Breast epithelium (tissue), 4 donors: Measurements from ENCODE around the gene TPH1. TPM values are rescaled to one million over a fixed set of nuclear protein-coding genes. Genes with fewer than 3 reads are reported as not detected.
A peak's percentile ranks its signal among the peaks of the same experiment; 100 is the strongest.

ENCODE experiments used
- DNase-seq, 2 donors: peaks; one replicate each; pipeline ENCODE4 v3.0.0-alpha.2; 2019; ENCODE audit warnings: low spot score in 2 of 2
- H3K27ac ChIP-seq, 2 donors: fragments of 200-600 bp; sonication (generic) in 1 of 2; one replicate each; pipeline ENCODE4 v1.5.1; 2016 to 2019; ENCODE audit warnings: mild to moderate bottlenecking in 1 of 2
- H3K27me3 ChIP-seq, 2 donors: fragments of 200-600 bp; sonication (generic) in 1 of 2; one replicate each; pipeline versions ENCODE4 v1.5.1 to v1.6.0; 2017 to 2019; ENCODE audit warnings: control low read depth in 1 of 2, mild to moderate bottlenecking in 1 of 2
- H3K36me3 ChIP-seq: fragments of 200-600 bp; one replicate; pipeline ENCODE4 v1.5.1; 2019
- H3K4me1 ChIP-seq, 2 donors: fragments of 200-600 bp; sonication (generic); one replicate each; pipeline ENCODE4 v1.5.1; 2016 to 2019; ENCODE audit warnings: control low read depth in 1 of 2
- H3K4me3 ChIP-seq, 3 donors: fragments of 200-600 bp; sonication (generic); 1 replicate in 2 of 3; 2 replicates in 1 of 3; pipeline ENCODE4 v1.5.1; 2016 to 2019; ENCODE audit warnings: mild to moderate bottlenecking in 3 of 3, moderate library complexity in 2 of 3
- H3K9me3 ChIP-seq, 2 donors: fragments of 200-600 bp; sonication (generic) in 1 of 2; one replicate each; pipeline ENCODE4 v1.5.1; 2016 to 2019; ENCODE audit warnings: control low read depth in 1 of 2
- POLR2A ChIP-seq: fragments of 450-650 bp; IDR thresholded peaks from one replicate; pipeline ENCODE4 v1.6.1; 2016; ENCODE audit warnings: antibody characterized with exemption, mild to moderate bottlenecking, moderate library complexity
- POLR2AphosphoS5 ChIP-seq, 3 donors: sonication (generic); formaldehyde crosslinking; IDR thresholded peaks; one replicate each; pipeline ENCODE4 v1.6.1; 2017; ENCODE audit warnings: antibody characterized with exemption in 3 of 3
- intact Hi-C: fragments of 100-400 bp; cut with DNase I; formaldehyde crosslinking; loops from one replicate; pipeline ENCODE4 v1.15.1; 2023; ENCODE audit warnings: low total_unique reads
- total RNA-seq, 3 donors: library from RNA; depleted of rRNA; stranded (reverse); fragments of >200 nt; gene quantifications; one replicate each; pipeline ENCODE4 v1.1.0, GENCODE V29; 2016
- TF ChIP-seq, protein P1 (sequence below), 3 donors: fragments of 450-650 bp; IDR thresholded peaks; one replicate each; pipeline ENCODE4 v1.5.1; 2016 to 2017; ENCODE audit warnings: antibody characterized with exemption in 3 of 3, mild to moderate bottlenecking in 3 of 3, moderate library complexity in 3 of 3

Gene TPH1
- total RNA-seq, 3 donors from 2014 or later, result 0.64 to 2.6 (median 1.2) TPM

DNA sequence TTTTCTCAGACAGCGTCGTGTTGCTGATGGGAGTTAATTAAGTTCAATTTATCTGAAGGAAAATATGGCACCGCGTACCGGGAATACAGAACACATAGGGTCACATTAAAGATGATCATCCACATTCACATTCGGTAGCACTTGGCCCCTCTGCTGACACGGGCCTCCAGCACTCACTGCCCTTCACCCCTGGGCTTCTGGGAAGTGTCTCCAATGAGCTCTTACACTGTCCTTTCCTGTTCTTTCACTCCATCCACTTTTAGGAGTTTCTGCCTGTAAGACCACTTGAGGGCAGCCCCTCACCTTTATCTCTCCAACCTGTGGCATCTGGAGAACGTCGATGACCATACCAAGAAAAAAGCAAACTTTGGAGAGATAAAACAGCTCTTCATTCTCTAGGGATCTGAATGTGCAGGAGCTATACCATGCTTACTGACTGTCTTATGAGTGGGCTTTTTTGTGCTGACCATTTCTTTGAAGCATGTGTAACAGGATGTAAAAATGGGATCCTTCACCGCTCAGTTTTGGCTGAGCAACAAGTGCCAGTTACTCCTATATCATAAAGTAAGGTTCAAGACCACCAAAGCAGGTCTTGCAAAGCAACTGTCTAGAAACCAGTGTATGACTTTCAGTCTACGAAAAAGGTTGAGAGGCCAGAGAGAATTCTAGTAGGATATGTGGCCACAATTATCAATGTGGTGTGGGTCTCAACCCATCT lies 32.1 kb downstream of the TPH1 start:
- Histone ChIP-seq H3K9me3 (no peaks in the 10 kb centered on the region), H3K27ac (peak overlapping the region; percentile 86 to 93), H3K36me3 (no peaks in the 10 kb centered on the region), H3K27me3 (no peaks in the 10 kb centered on the region), H3K4me3 (peak overlapping the region; percentile 73 to 78 (median 74)), H3K4me1 (no peaks in the 10 kb centered on the region)
- intact Hi-C loops, result no loop called here
- TF ChIP-seq POLR2AphosphoS5 (IDR thresholded peaks at IDR 0.05), result no peak
- TF ChIP-seq POLR2A, result no peak
- TF ChIP-seq, protein P1, sequence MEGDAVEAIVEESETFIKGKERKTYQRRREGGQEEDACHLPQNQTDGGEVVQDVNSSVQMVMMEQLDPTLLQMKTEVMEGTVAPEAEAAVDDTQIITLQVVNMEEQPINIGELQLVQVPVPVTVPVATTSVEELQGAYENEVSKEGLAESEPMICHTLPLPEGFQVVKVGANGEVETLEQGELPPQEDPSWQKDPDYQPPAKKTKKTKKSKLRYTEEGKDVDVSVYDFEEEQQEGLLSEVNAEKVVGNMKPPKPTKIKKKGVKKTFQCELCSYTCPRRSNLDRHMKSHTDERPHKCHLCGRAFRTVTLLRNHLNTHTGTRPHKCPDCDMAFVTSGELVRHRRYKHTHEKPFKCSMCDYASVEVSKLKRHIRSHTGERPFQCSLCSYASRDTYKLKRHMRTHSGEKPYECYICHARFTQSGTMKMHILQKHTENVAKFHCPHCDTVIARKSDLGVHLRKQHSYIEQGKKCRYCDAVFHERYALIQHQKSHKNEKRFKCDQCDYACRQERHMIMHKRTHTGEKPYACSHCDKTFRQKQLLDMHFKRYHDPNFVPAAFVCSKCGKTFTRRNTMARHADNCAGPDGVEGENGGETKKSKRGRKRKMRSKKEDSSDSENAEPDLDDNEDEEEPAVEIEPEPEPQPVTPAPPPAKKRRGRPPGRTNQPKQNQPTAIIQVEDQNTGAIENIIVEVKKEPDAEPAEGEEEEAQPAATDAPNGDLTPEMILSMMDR (IDR thresholded peaks at IDR 0.05), result no peak
- no peak for DNase-seq

DNA sequence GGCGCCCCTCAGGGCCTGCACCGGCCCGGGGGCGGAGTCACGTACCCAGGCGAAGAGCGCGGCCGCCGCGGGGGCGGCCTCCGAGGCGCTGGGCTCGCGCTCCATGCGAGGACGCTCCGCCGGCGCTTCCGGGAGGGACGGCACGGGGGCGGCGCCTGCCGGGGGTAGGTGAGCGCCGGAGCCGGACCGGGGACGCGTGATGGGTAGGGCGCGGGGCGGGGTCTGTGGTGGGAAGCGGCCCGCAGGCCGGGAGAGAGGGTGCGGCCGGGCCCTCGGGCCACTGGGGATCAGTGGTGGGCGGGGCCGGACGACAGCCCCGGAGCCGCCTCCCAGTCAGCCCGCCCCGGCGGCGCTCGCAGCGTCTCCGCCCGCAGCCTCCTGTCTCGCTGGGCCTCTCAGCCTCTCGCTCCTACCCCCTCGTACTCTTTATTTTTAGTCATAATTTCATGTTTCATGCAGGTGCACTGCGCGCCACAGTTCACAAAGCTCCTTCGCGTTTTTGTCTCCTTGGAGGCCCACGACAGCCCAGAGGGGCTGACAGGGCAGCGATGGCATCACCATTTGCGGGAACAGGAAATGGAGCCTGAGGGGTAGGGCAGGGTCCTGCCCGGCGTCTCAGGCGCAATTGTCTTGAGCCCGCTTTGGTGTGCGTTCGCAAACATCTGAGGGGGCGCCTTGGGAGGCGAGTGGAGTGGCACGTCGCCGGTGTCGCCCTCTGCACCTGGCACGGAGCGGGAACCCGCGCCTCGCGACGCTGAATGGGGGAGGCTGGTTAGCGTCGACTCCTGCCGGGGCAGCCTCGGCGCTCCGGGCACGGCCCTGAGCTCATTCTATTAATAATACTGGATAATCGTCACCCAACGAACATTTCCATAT lies 32.9 kb downstream of the TPH1 start, which contains the start of gene SERGEF:
TSS of gene SERGEF (minus strand) at position 142 of the 876 bp plus-strand sequence. CDS start at position 105, 37 bp downstream.
- H3K9me3 ChIP-seq, result no peaks in the 10 kb centered on the region
- no peaks in the 10 kb centered on the region for H3K4me1 ChIP-seq
- H3K4me3 ChIP-seq, result peak within 1 kb of the TSS; percentile 73 to 78 (median 74)
- H3K36me3 ChIP-seq, result no peaks in the 10 kb centered on the region
- H3K27me3 ChIP-seq, result no peaks in the 10 kb centered on the region
- intact Hi-C loops, result no loop called here
- peak; percentile 81 to 86 for DNase-seq
- peak; percentile 37 for TF ChIP-seq POLR2A
- TF ChIP-seq POLR2AphosphoS5 (IDR thresholded peaks at IDR 0.05), result peak; percentile 50 to 70 (median 63)
- TF ChIP-seq, protein P1 (IDR thresholded peaks at IDR 0.05), result peak in 1 of 3 donors; percentile 18
- H3K27ac ChIP-seq, result peak within 1 kb of the TSS; percentile 86 to 93

DNA sequence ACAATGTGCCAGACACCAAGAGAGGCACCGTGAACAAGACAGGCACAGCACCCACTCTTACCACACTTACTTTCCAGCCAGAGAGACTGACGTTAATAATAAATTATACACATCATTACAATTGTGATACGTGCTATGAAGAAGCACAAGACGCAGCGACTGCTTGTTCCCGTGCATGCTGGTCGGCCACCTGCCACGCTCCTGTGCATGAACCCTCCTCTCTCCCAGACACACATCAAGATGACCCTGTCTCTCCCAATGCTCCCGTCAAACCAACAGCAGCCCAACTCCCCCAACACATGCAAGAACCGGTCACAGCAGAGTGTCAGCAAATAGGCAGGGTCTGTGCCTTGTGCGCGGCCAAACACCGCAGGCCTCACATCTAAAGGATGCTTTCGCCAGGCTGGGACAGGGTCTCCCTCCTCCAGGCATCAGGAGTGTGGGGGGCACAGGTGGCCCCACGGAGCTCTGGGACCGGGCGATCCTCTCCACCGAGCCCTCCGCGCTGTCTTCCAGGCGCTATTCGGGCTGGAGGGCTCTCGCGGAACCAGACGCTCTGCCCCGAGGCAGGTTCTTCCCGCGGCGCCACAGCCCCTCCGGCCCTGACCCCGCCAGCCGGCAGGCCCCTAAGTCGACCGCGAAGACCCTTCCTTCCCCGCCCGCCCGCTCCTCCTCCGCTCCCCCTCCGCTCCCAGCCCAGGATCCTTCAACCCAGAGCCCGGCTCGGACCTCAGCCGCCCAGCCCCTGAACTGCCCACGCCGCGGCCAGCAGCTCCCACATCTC lies 33.8 kb downstream of the TPH1 start:
- peak overlapping the region; percentile 73 to 78 (median 74) for H3K4me3 ChIP-seq
- no peaks in the 10 kb centered on the region for H3K4me1 ChIP-seq
- DNase-seq, result no peak
- peak overlapping the region; percentile 86 to 93 for H3K27ac ChIP-seq
- intact Hi-C loops, result no loop called here
- no peaks in the 10 kb centered on the region for H3K27me3 ChIP-seq
- TF ChIP-seq, protein P1 (IDR thresholded peaks at IDR 0.05), result no peak
- no peak for TF ChIP-seq POLR2AphosphoS5 (IDR thresholded peaks at IDR 0.05)
- no peak for TF ChIP-seq POLR2A
- H3K36me3 ChIP-seq, result no peaks in the 10 kb centered on the region
- no peaks in the 10 kb centered on the region for H3K9me3 ChIP-seq

DNA sequence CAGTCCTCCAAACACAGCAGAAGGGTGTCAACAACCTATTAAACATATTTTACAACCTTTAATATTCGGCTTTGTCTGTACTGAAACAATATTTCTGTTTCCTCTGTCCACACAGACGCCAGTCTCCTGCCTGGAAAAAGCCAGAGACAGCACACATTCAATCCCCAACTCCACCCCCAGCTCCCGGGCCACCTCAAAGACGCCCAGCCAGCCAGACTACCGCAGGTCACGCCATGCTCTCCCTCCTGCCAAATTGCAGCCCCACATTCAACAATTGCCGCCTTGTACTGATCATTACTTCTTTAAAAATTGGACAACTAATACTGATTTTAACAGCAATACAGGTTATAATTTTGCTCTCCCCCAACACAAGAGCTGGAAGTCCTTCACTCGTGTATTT lies 34.4 kb downstream of the TPH1 start:
- H3K27ac ChIP-seq, result peak overlapping the region; percentile 86 to 93
- TF ChIP-seq POLR2A, result no peak
- TF ChIP-seq, protein P1 (IDR thresholded peaks at IDR 0.05), result no peak
- TF ChIP-seq POLR2AphosphoS5 (IDR thresholded peaks at IDR 0.05), result no peak
- H3K27me3 ChIP-seq, result no peaks in the 10 kb centered on the region
- DNase-seq, result no peak
- intact Hi-C loops, result no loop called here
- H3K36me3 ChIP-seq, result no peaks in the 10 kb centered on the region
- H3K4me1 ChIP-seq, result no peaks in the 10 kb centered on the region
- peak overlapping the region in 1 of 3 donors; percentile 78 for H3K4me3 ChIP-seq
- no peaks in the 10 kb centered on the region for H3K9me3 ChIP-seq
